Breast epithelium (tissue), 3 donors: ENCODE results near the gene SP1.

ENCODE experiments used
- CTCF ChIP-seq, 3 donors: fragments of 450-650 bp; IDR thresholded peaks; one replicate each; pipeline ENCODE4 v1.5.1; 2016 to 2017; ENCODE audit warnings: antibody characterized with exemption in 3 of 3, mild to moderate bottlenecking in 3 of 3, moderate library complexity in 3 of 3
- POLR2A ChIP-seq: fragments of 450-650 bp; IDR thresholded peaks from one replicate; pipeline ENCODE4 v1.6.1; 2016; ENCODE audit warnings: antibody characterized with exemption, mild to moderate bottlenecking, moderate library complexity

- TF ChIP-seq CTCF (IDR thresholded peaks at IDR 0.05) (no peak), POLR2A (no peak)
Observed at GRCh38 chr12:53345486-53346188, 34.3 kb upstream of the SP1 start.
